Neural cell (in vitro differentiated cells): ENCODE measurements around the gene NFE2L2.
"Not testable (repeated sequence)": the region's sequence is repeated elsewhere in the genome, so short reads cannot be mapped to it uniquely, and the experiment has no call there.

Source experiments
- CTCF ChIP-seq: fragments of 450-650 bp; IDR thresholded peaks from 2 replicates; pipeline ENCODE4 v1.5.1; 2014; ENCODE audit warnings: antibody characterized with exemption, mild to moderate bottlenecking, moderate library complexity; ENCODE audit not compliant: poor library complexity, severe bottlenecking
- EP300 ChIP-seq: fragments of 450-650 bp; conservative IDR thresholded peaks from 2 replicates; pipeline ENCODE4 v1.6.1; 2014; ENCODE audit warnings: antibody characterized with exemption, mild to moderate bottlenecking, moderate library complexity; ENCODE audit not compliant: poor library complexity, severe bottlenecking
- POLR2AphosphoS5 ChIP-seq: IDR thresholded peaks from 2 replicates; pipeline ENCODE4 v1.6.1; 2012
- TAF1 ChIP-seq: IDR thresholded peaks from 2 replicates; pipeline ENCODE4 v1.6.1; 2012; ENCODE audit warnings: low read depth
- TF ChIP-seq, protein P1 (sequence below): IDR thresholded peaks from 2 replicates; pipeline ENCODE4 v1.6.1; 2012; ENCODE audit warnings: borderline replicate concordance

- not testable (repeated sequence) for TF ChIP-seq POLR2AphosphoS5, EP300, CTCF, TAF1
- TF ChIP-seq, protein P1, sequence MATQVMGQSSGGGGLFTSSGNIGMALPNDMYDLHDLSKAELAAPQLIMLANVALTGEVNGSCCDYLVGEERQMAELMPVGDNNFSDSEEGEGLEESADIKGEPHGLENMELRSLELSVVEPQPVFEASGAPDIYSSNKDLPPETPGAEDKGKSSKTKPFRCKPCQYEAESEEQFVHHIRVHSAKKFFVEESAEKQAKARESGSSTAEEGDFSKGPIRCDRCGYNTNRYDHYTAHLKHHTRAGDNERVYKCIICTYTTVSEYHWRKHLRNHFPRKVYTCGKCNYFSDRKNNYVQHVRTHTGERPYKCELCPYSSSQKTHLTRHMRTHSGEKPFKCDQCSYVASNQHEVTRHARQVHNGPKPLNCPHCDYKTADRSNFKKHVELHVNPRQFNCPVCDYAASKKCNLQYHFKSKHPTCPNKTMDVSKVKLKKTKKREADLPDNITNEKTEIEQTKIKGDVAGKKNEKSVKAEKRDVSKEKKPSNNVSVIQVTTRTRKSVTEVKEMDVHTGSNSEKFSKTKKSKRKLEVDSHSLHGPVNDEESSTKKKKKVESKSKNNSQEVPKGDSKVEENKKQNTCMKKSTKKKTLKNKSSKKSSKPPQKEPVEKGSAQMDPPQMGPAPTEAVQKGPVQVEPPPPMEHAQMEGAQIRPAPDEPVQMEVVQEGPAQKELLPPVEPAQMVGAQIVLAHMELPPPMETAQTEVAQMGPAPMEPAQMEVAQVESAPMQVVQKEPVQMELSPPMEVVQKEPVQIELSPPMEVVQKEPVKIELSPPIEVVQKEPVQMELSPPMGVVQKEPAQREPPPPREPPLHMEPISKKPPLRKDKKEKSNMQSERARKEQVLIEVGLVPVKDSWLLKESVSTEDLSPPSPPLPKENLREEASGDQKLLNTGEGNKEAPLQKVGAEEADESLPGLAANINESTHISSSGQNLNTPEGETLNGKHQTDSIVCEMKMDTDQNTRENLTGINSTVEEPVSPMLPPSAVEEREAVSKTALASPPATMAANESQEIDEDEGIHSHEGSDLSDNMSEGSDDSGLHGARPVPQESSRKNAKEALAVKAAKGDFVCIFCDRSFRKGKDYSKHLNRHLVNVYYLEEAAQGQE = not testable (repeated sequence)
Observed at GRCh38 chr2:177200419-177200818, 64.1 kb downstream of the NFE2L2 start.
